OCI-LY7 (cell line): ENCODE results near the gene PPY. TPM values are rescaled to one million over a fixed set of nuclear protein-coding genes. Genes with fewer than 3 reads are reported as not detected.

Experiments used
- BruUV-seq: library from RNA; stranded (reverse); fragments of 400-500 nt; replicated peaks from 2 replicates; lab custom pipeline; 2021; lab: Mats Ljungman, UMichigan
- CTCF ChIA-PET: fragments of 300-600 bp; sonication (Branson Sonifier 250); formaldehyde crosslinking; loops from one replicate; lab custom pipeline; 2022; ENCODE audit warnings: antibody characterized with exemption; ENCODE audit not compliant: unreplicated experiment; lab: Charles Lee
- POLR2A ChIA-PET: fragments of 300-600 bp; sonication (Branson Sonifier 250); formaldehyde crosslinking; loops from one replicate; lab custom pipeline; 2022; ENCODE audit warnings: antibody characterized with exemption; lab: Charles Lee
- DNase-seq: peaks from one replicate; pipeline ENCODE4 v3.0.0-alpha.2; 2015; ENCODE audit warnings: low spot score
- H2AFZ ChIP-seq: fragments of 200-600 bp; sonication (generic), shearing (Covaris generic); 2 replicates; pipeline ENCODE4 v1.6.1; 2014; ENCODE audit warnings: mild to moderate bottlenecking, antibody characterized with exemption, low read length, moderate library complexity
- H3K27ac ChIP-seq: fragments of 200-600 bp; sonication (generic); 2 replicates; pipeline ENCODE4 v1.5.1; 2014; ENCODE audit warnings: mixed run types, low read depth, mild to moderate bottlenecking, moderate library complexity, low read length, inconsistent platforms; ENCODE audit not compliant: poor library complexity, severe bottlenecking
- H3K36me3 ChIP-seq: fragments of 200-600 bp; sonication (generic); 2 replicates; pipeline ENCODE4 v1.6.1; 2014; ENCODE audit warnings: mild to moderate bottlenecking, antibody characterized with exemption, low read length, moderate library complexity, mixed read lengths; ENCODE audit not compliant: insufficient read depth
- H3K4me1 ChIP-seq: fragments of 200-600 bp; sonication (generic); 2 replicates; pipeline ENCODE4 v1.5.1; 2014; ENCODE audit warnings: mild to moderate bottlenecking, low read length; ENCODE audit not compliant: insufficient read depth, poor library complexity, severe bottlenecking
- H3K4me2 ChIP-seq: fragments of 200-600 bp; sonication (generic); 2 replicates; pipeline ENCODE4 v1.6.1; 2014; ENCODE audit warnings: mild to moderate bottlenecking, low read length
- H3K4me3 ChIP-seq: fragments of 200-600 bp; sonication (generic); 2 replicates; pipeline ENCODE4 v1.5.1; 2014; ENCODE audit warnings: mild to moderate bottlenecking, low read depth, low read length; ENCODE audit not compliant: poor library complexity, severe bottlenecking
- H3K79me2 ChIP-seq: fragments of 200-600 bp; sonication (generic); 2 replicates; pipeline ENCODE4 v1.6.1; 2016; ENCODE audit warnings: low read depth, mild to moderate bottlenecking, low read length, moderate library complexity, mixed read lengths; ENCODE audit not compliant: insufficient read depth
- H3K9me2 ChIP-seq: fragments of 200-600 bp; sonication (generic); 2 replicates; pipeline ENCODE4 v1.6.1; 2016; ENCODE audit warnings: mild to moderate bottlenecking, low read length, mixed read lengths; ENCODE audit not compliant: insufficient read depth
- H3K9me3 ChIP-seq: fragments of 200-600 bp; sonication (generic); 2 replicates; pipeline ENCODE4 v1.6.1; 2014; ENCODE audit warnings: mild to moderate bottlenecking, mixed run types, low read length, mixed read lengths
- H4K20me1 ChIP-seq: fragments of 200-600 bp; sonication (generic); 2 replicates; pipeline ENCODE4 v1.6.1; 2014; ENCODE audit warnings: mild to moderate bottlenecking, antibody characterized with exemption, low read length, moderate library complexity, mixed read lengths; ENCODE audit not compliant: insufficient read depth
- EZH2phosphoT487 ChIP-seq: fragments of 200-600 bp; sonication (generic); IDR thresholded peaks from 2 replicates; pipeline ENCODE4 v1.6.1; 2018; ENCODE audit warnings: low read depth, borderline replicate concordance, mild to moderate bottlenecking, mixed run types, antibody characterized with exemption, low read length, moderate library complexity, mixed read lengths
- intact Hi-C: fragments of 100-400 bp; cut with micrococcal nuclease; formaldehyde crosslinking; loops from one replicate; pipeline ENCODE4 v1.10.0; 2022; ENCODE audit not compliant: unreplicated experiment
- total RNA-seq, 2 experiments: library from RNA; depleted of rRNA in 1 of 2; stranded (reverse); fragments of >200 nt in 1 of 2; shearing (Covaris generic) in 1 of 2; gene quantifications; 2 replicates each; pipeline ENCODE4 v1.2.3, GENCODE V29; 2014 to 2022
- TF ChIP-seq, protein P1 (sequence below): fragments of 200-600 bp; sonication (generic); conservative IDR thresholded peaks from 2 replicates; pipeline ENCODE4 v1.5.1; 2014; ENCODE audit warnings: mild to moderate bottlenecking, antibody characterized with exemption, low read length, moderate library complexity, mixed read lengths

The PPY gene
- total RNA-seq, 2 experiments from 2014 or later, result not detected

DNA sequence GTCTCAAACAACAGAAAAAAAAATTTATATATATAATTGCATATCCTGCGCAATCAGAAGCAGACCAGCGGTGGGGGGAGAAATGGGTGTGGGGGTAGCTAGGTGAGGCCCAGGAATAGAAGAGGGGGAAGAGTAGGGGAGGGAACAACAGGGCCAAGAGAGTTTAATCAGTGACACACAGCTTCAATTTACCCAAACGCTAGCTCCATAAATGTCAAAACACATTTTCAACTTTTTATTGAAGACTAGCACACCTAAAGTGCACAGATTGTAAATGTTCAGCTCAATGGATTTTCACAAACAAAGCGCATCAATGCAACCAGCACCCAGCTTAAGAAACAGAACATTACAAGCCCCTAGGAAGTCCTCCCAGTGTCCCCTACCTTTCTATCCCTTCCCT lies 37.4 kb upstream of the PPY start:
- Histone ChIP-seq H4K20me1 (no peaks in the 10 kb centered on the region), H2AFZ (no peak overlapping the region), H3K9me2 (no peaks in the 10 kb centered on the region), H3K36me3 (no peaks in the 10 kb centered on the region), H3K27ac (no peak overlapping the region), H3K79me2 (no peaks in the 10 kb centered on the region), H3K9me3 (no peaks in the 10 kb centered on the region), H3K4me1 (no peaks in the 10 kb centered on the region), H3K4me3 (no peak overlapping the region), H3K4me2 (no peak overlapping the region)
- TF ChIP-seq, protein P1, sequence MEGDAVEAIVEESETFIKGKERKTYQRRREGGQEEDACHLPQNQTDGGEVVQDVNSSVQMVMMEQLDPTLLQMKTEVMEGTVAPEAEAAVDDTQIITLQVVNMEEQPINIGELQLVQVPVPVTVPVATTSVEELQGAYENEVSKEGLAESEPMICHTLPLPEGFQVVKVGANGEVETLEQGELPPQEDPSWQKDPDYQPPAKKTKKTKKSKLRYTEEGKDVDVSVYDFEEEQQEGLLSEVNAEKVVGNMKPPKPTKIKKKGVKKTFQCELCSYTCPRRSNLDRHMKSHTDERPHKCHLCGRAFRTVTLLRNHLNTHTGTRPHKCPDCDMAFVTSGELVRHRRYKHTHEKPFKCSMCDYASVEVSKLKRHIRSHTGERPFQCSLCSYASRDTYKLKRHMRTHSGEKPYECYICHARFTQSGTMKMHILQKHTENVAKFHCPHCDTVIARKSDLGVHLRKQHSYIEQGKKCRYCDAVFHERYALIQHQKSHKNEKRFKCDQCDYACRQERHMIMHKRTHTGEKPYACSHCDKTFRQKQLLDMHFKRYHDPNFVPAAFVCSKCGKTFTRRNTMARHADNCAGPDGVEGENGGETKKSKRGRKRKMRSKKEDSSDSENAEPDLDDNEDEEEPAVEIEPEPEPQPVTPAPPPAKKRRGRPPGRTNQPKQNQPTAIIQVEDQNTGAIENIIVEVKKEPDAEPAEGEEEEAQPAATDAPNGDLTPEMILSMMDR, result no peak
- no peak for TF ChIP-seq EZH2phosphoT487
- intact Hi-C loops, result no loop called here
- ChIA-PET POLR2A (interaction anchor here (0.6 kb wide), 1 partner anchor 14 kb away, joined by 4 read pairs; no protein-coding TSS in a partner anchor), CTCF (interaction anchor here (0.5 to 0.6 kb wide), 2 partner anchors 35 to 47 kb away, joined by 3 to 5 read pairs; partner anchors contain the start of gene TMEM101)
- DNase-seq, result no peak
- BruUV-seq, result no TSS peak

DNA sequence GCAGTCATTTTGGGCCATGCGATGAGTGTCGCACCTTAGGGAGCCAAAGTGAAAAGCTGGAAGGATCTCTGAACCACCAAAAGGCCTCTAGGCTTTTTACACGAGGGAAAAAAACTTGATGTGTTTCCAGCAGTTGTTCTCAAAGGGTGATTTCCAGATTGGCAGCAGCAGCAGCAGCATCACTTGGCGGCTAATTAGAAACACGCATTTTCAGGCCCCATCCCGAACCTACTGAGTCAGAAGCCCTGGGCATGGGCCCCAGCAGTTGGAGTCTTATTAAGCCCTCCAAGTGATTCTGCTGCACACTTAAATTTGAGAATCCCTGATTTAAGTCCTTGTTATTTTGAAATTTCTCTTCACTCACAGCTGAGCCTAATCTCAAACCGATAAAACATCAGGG lies 36.7 kb upstream of the PPY start:
- CTCF ChIA-PET, result no interaction called here

DNA sequence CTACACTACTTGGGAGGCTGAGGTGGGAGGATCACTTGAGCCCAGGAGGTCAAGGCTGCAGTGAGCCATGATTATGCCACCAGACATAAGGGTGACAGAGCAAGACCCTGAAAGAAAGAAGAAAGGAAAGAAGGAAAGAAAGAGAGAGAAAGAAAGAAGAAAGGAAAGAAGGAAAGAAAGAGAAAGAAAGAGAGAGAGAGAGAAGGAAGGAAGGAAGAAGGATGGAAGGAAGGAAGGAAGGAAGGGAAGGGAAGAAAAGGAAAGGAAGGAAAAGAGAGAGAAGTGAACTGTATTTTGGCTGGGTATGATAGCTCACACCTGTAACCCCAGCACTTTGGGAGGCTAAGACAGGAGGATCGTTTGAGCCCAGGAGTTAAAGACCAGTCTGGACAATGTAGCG lies 35.8 kb upstream of the PPY start:
- no peaks in the 10 kb centered on the region for H3K36me3 ChIP-seq
- H2AFZ ChIP-seq, result no peak overlapping the region
- no peak for DNase-seq
- H3K4me1 ChIP-seq, result no peaks in the 10 kb centered on the region
- no peaks in the 10 kb centered on the region for H3K9me2 ChIP-seq
- no peaks in the 10 kb centered on the region for H3K9me3 ChIP-seq
- no peak overlapping the region for H3K4me2 ChIP-seq
- CTCF ChIA-PET, result no interaction called here
- no peak for TF ChIP-seq EZH2phosphoT487
- TF ChIP-seq, protein P1, result no peak
- H3K79me2 ChIP-seq, result no peaks in the 10 kb centered on the region
- no TSS peak for BruUV-seq
- POLR2A ChIA-PET, result no interaction called here
- intact Hi-C loops, result no loop called here
- H3K4me3 ChIP-seq, result no peak overlapping the region
- no peaks in the 10 kb centered on the region for H4K20me1 ChIP-seq
- H3K27ac ChIP-seq, result no peak overlapping the region

More for the DNA sequence above, 36.7 kb upstream of the PPY start:
- Histone ChIP-seq H3K4me3 (no peak overlapping the region), H3K36me3 (no peaks in the 10 kb centered on the region), H3K4me1 (no peaks in the 10 kb centered on the region), H2AFZ (no peak overlapping the region), H3K4me2 (no peak overlapping the region), H3K27ac (no peak overlapping the region), H3K9me3 (no peaks in the 10 kb centered on the region), H3K79me2 (no peaks in the 10 kb centered on the region), H3K9me2 (no peaks in the 10 kb centered on the region), H4K20me1 (no peaks in the 10 kb centered on the region)
- TF ChIP-seq, protein P1, result no peak
- no peak for TF ChIP-seq EZH2phosphoT487
- no TSS peak for BruUV-seq
- DNase-seq, result no peak
- POLR2A ChIA-PET, result no interaction called here
- intact Hi-C loops, result no loop called here
